SK-N-SH (cell line): ENCODE results near the gene TWNK. TPM values are rescaled to one million over a fixed set of nuclear protein-coding genes. Genes with fewer than 3 reads are reported as not detected.
A peak's percentile ranks its signal among the peaks of the same experiment; 100 is the strongest.

Experiments
- CTCF ChIA-PET: fragments of 300-600, 350-600 bp; formaldehyde crosslinking; extraction: SDS; loops from one replicate; lab custom pipeline; 2021; lab: Yijun Ruan, JAX
- POLR2A ChIA-PET: fragments of 350-600 bp; sonication (Branson Sonifier 250); formaldehyde crosslinking; extraction: SDS; loops from one replicate; lab custom pipeline; 2020; ENCODE audit warnings: antibody characterized with exemption, inconsistent platforms; lab: Yijun Ruan, JAX
- DNase-seq: peaks from one replicate; pipeline ENCODE4 v3.0.0; 2012
- H2AFZ ChIP-seq: fragments of 200-600 bp; sonication (generic); 2 replicates; pipeline ENCODE4 v1.8.1; 2016; ENCODE audit warnings: antibody characterized with exemption, mild to moderate bottlenecking, low read depth
- H3F3A ChIP-seq: fragments of 200-600 bp; sonication (generic); replicated peaks from 2 replicates; pipeline ENCODE3; 2016; ENCODE audit warnings: antibody characterized with exemption, mild to moderate bottlenecking; ENCODE audit not compliant: insufficient read depth
- H3K27ac ChIP-seq, 2 experiments: fragments of 200-500 bp in 1 of 2; fragments of 200-600 bp in 1 of 2; sonication (Bioruptor generic) in 1 of 2; sonication (generic), shearing (Covaris generic) in 1 of 2; 2 replicates each; pipeline versions ENCODE4 v1.5.1 to v1.6.1; 2014 to 2016; ENCODE audit warnings: low read depth in 2 of 2, inconsistent platforms in 1 of 2, low read length in 1 of 2, mild to moderate bottlenecking in 1 of 2, mixed read lengths in 1 of 2
- H3K27me3 ChIP-seq: fragments of 200-600 bp; sonication (generic), shearing (Covaris generic); 2 replicates; pipeline ENCODE4 v1.6.1; 2016; ENCODE audit warnings: mixed run types; ENCODE audit not compliant: insufficient read depth
- H3K36me3 ChIP-seq, 2 experiments: fragments of 200-500 bp in 1 of 2; fragments of 200-600 bp in 1 of 2; sonication (Bioruptor generic) in 1 of 2; sonication (generic) in 1 of 2; replicated peaks in 1 of 2; 2 replicates each; pipeline versions ENCODE3 to v1.5.1; 2014 to 2016; ENCODE audit warnings: low read length in 1 of 2, mild to moderate bottlenecking in 1 of 2; ENCODE audit not compliant: insufficient read depth in 2 of 2, control insufficient read depth in 1 of 2
- H3K4me1 ChIP-seq, 2 experiments: fragments of 200-500 bp in 1 of 2; fragments of 200-600 bp in 1 of 2; sonication (Bioruptor generic) in 1 of 2; sonication (generic), shearing (Covaris generic) in 1 of 2; 2 replicates each; pipeline versions ENCODE4 v1.5.1 to v1.6.1; 2014 to 2016; ENCODE audit warnings: low read depth in 1 of 2, low read length in 1 of 2, mixed run types in 1 of 2; ENCODE audit not compliant: insufficient read depth in 2 of 2, control insufficient read depth in 1 of 2
- H3K4me2 ChIP-seq: fragments of 200-600 bp; sonication (generic), shearing (Covaris generic); 2 replicates; pipeline ENCODE4 v1.6.1; 2017; ENCODE audit warnings: mixed run types
- H3K4me3 ChIP-seq, 2 experiments: fragments of 200-500 bp in 1 of 2; fragments of 200-600 bp in 1 of 2; sonication (Bioruptor generic) in 1 of 2; sonication (generic), shearing (Covaris generic) in 1 of 2; 2 replicates each; pipeline versions ENCODE4 v1.5.1 to v1.8.1; 2014 to 2016; ENCODE audit warnings: low read depth in 2 of 2, inconsistent platforms in 1 of 2, low read length in 1 of 2, mild to moderate bottlenecking in 1 of 2, mixed read lengths in 1 of 2, moderate library complexity in 1 of 2
- H3K79me2 ChIP-seq: fragments of 200-600 bp; sonication (generic); 2 replicates; pipeline ENCODE4 v1.8.1; 2017; ENCODE audit warnings: mild to moderate bottlenecking; ENCODE audit not compliant: insufficient read depth
- H3K9ac ChIP-seq: fragments of 200-600 bp; sonication (generic); 2 replicates; pipeline ENCODE4 v1.6.1; 2017; ENCODE audit warnings: mixed run types
- H3K9me2 ChIP-seq: fragments of 200-600 bp; sonication (generic); 2 replicates; pipeline ENCODE4 v1.6.1; 2017; ENCODE audit warnings: mixed run types
- H3K9me3 ChIP-seq: fragments of 200-600 bp; sonication (generic); 2 replicates; pipeline ENCODE4 v1.6.1; 2017; ENCODE audit warnings: mixed run types, mild to moderate bottlenecking, moderate library complexity
- H4K20me1 ChIP-seq: fragments of 200-600 bp; sonication (generic); 2 replicates; pipeline ENCODE4 v1.6.1; 2017; ENCODE audit warnings: mild to moderate bottlenecking, mixed run types; ENCODE audit not compliant: insufficient read depth
- CTCF ChIP-seq: fragments of 200-600 bp; sonication (generic); IDR thresholded peaks from 2 replicates; pipeline ENCODE4 v1.6.1; 2017; ENCODE audit warnings: antibody characterized with exemption, mild to moderate bottlenecking, moderate library complexity
- ELF1 ChIP-seq: IDR thresholded peaks from 2 replicates; pipeline ENCODE4 v1.4.0; 2012
- FOSL2 ChIP-seq: IDR thresholded peaks from 2 replicates; pipeline ENCODE4 v1.4.0; 2012; ENCODE audit warnings: low read depth, mild to moderate bottlenecking, moderate library complexity, borderline replicate concordance
- GATA2 ChIP-seq: sonication (generic); formaldehyde crosslinking; IDR thresholded peaks from 2 replicates; pipeline ENCODE4 v1.5.0; 2020; ENCODE audit warnings: mild to moderate bottlenecking, missing genetic modification reagents
- NRF1 ChIP-seq: IDR thresholded peaks from 2 replicates; pipeline ENCODE4 v1.6.1; 2012; ENCODE audit warnings: low read depth, mild to moderate bottlenecking, low read length
- POLR2AphosphoS5 ChIP-seq: IDR thresholded peaks from 2 replicates; pipeline ENCODE4 v1.6.1; 2012; ENCODE audit warnings: low read depth, low read length
- RCOR1 ChIP-seq: fragments of 150-350 bp; IDR thresholded peaks from 2 replicates; pipeline ENCODE4 v1.6.1; 2017; ENCODE audit warnings: antibody characterized with exemption, low read length
- RFX5 ChIP-seq: IDR thresholded peaks from 2 replicates; pipeline ENCODE4 v1.6.1; 2012; ENCODE audit warnings: mild to moderate bottlenecking, improper control_type of control experiment, low read length
- TCF12 ChIP-seq: IDR thresholded peaks from 2 replicates; pipeline ENCODE4 v1.4.0; 2012
- TEAD4 ChIP-seq: IDR thresholded peaks from 2 replicates; pipeline ENCODE4 v1.4.0; 2012; ENCODE audit warnings: mild to moderate bottlenecking, borderline replicate concordance; ENCODE audit not compliant: insufficient read depth
- YY1 ChIP-seq: IDR thresholded peaks from 2 replicates; pipeline ENCODE4 v1.4.0; 2012; ENCODE audit warnings: low read depth, mild to moderate bottlenecking
- WGBS: methylation state at CpG from one replicate; pipeline ENCODE4 v1.1.6; 2017; ENCODE audit warnings: low lambda C conversion rate; 5-methylcytosine and 5-hydroxymethylcytosine counted together
- polyA plus RNA-seq, 3 experiments: library from polyadenylated mRNA; depleted of rRNA; stranded (reverse); fragments of >200 nt; gene quantifications; 2 replicates each; pipeline ENCODE4 v1.2.3, GENCODE V29; 2012
- TF ChIP-seq, protein P1 (sequence below): IDR thresholded peaks from 2 replicates; pipeline ENCODE4 v1.4.0; 2012; ENCODE audit warnings: low read depth, borderline replicate concordance
- TF ChIP-seq, protein P2 (sequence below): IDR thresholded peaks from 2 replicates; pipeline ENCODE4 v1.4.0; 2012; ENCODE audit warnings: low read depth, borderline replicate concordance
- TF ChIP-seq, protein P3 (sequence below): IDR thresholded peaks from 2 replicates; pipeline ENCODE4 v1.4.0; 2012; ENCODE audit warnings: low read depth

Gene TWNK
- polyA plus RNA-seq, 1 of the 3 experiments (the other 2 are of a cell fraction): 16.4 TPM

GRCh38 chr10:100999742-101000126 is 12.4 kb downstream of the TWNK start, which contains the start of gene LZTS2:
Gene LZTS2, plus strand, starts transcription at chr10:100999808. Its CDS starts 2,731 bp downstream, at chr10:101002539.
- Histone ChIP-seq H3K4me1 (peaks cover 20 to 37% of the 10 kb centered on the region in 2 experiments; a peak in 3 of 4 replicates), H3K27ac (peak within 1 kb of the TSS; percentile 98 to 99), H3K9me2 (no peaks in the 10 kb centered on the region), H4K20me1 (peaks cover 31% of the 10 kb centered on the region), H2AFZ (peak within 1 kb of the TSS; percentile 72; the same call in 1 of the 2 replicates), H3K9ac (peak within 1 kb of the TSS; percentile 99), H3K79me2 (peaks cover 63% of the 10 kb centered on the region), H3K9me3 (no peaks in the 10 kb centered on the region), H3K4me3 (peak within 1 kb of the TSS; percentile 90 to 99), H3K27me3 (no peaks in the 10 kb centered on the region), H3K36me3 (peaks cover 25 to 26% of the 10 kb centered on the region in 2 experiments), H3K4me2 (peak within 1 kb of the TSS; percentile 97), H3F3A (peaks cover 41% of the 10 kb centered on the region)
- ChIA-PET CTCF (interaction anchor here (0.7 to 24.5 kb wide), 16 partner anchors 10 to 146 kb away, joined by 3 to 443 read pairs (median 4); partner anchors contain the start of genes KAZALD1, MRPL43, PDZD7 and SEMA4G), POLR2A (interaction anchor here (0.8 to 1.4 kb wide), 5 partner anchors 9 to 42 kb away, joined by 3 to 5 read pairs (median 3); partner anchors contain the start of genes PDZD7 and SFXN3)
- peak; percentile 93 for DNase-seq
- no peak for TF ChIP-seq POLR2AphosphoS5
- TF ChIP-seq YY1: no peak
- no peak for TF ChIP-seq TCF12
- TF ChIP-seq ELF1: no peak
- no peak for TF ChIP-seq FOSL2
- no peak for TF ChIP-seq RFX5
- no peak for TF ChIP-seq TEAD4
- TF ChIP-seq, protein P1, sequence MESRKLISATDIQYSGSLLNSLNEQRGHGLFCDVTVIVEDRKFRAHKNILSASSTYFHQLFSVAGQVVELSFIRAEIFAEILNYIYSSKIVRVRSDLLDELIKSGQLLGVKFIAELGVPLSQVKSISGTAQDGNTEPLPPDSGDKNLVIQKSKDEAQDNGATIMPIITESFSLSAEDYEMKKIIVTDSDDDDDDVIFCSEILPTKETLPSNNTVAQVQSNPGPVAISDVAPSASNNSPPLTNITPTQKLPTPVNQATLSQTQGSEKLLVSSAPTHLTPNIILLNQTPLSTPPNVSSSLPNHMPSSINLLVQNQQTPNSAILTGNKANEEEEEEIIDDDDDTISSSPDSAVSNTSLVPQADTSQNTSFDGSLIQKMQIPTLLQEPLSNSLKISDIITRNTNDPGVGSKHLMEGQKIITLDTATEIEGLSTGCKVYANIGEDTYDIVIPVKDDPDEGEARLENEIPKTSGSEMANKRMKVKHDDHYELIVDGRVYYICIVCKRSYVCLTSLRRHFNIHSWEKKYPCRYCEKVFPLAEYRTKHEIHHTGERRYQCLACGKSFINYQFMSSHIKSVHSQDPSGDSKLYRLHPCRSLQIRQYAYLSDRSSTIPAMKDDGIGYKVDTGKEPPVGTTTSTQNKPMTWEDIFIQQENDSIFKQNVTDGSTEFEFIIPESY: no peak
- TF ChIP-seq, protein P2, sequence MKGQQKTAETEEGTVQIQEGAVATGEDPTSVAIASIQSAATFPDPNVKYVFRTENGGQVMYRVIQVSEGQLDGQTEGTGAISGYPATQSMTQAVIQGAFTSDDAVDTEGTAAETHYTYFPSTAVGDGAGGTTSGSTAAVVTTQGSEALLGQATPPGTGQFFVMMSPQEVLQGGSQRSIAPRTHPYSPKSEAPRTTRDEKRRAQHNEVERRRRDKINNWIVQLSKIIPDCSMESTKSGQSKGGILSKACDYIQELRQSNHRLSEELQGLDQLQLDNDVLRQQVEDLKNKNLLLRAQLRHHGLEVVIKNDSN: no peak
- TF ChIP-seq, protein P3, sequence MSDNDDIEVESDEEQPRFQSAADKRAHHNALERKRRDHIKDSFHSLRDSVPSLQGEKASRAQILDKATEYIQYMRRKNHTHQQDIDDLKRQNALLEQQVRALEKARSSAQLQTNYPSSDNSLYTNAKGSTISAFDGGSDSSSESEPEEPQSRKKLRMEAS: no peak
- no peak for TF ChIP-seq NRF1
- no peak for TF ChIP-seq GATA2 (CRISPR knock-in tag)
- no peak for TF ChIP-seq RCOR1
- TF ChIP-seq CTCF: no peak
- no CpG with 5 or more reads among the region's 44 CpGs for WGBS
